DMS153 (cell line): ENCODE data around the gene TSPAN12.
A peak's percentile ranks its signal among the peaks of the same experiment; 100 is the strongest.

Experiments used
- DNase-seq: peaks from one replicate; lab custom pipeline; 2025; lab: John Stamatoyannopoulos, UW

TSPAN12 gene

GRCh38 chr7:120742372-120742771, 115.6 kb downstream of the TSPAN12 start:
- peak; percentile 79 for DNase-seq

DNA sequence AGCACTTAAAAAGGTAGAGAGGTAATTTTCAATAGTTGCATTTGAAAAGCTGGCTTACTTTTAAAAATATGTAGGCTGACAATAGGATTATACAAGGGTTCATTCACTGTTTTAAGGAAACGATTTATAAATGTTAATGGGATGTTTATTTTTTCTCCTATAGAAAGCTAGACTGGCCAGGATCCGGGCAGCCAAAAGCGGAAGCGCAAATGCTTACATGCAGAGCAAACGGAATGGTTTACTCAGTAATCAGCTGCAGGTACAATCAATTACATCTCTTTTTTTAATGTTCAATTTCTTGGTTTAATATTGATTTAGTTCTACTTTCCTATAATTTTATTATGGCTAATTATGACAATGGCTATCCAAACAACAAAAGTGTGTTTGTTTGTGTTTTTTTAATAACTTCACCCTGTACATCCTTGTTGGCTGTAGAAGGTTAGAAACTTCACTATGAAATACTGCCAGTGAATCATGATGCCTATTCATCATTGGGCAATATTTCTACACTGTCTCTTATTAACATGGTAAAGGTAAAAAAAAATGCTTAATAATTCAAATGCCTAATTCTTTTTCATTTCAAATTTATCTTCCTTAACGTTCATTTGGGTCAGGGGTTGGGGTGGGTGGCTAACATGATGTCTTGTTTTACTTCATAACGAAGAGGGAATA, 116.4 kb downstream of the TSPAN12 start:
- DNase-seq: peak; percentile 65

- peak; percentile 33 for DNase-seq
Observed at GRCh38 chr7:120740348-120740747, 117.6 kb downstream of the TSPAN12 start.

DNA sequence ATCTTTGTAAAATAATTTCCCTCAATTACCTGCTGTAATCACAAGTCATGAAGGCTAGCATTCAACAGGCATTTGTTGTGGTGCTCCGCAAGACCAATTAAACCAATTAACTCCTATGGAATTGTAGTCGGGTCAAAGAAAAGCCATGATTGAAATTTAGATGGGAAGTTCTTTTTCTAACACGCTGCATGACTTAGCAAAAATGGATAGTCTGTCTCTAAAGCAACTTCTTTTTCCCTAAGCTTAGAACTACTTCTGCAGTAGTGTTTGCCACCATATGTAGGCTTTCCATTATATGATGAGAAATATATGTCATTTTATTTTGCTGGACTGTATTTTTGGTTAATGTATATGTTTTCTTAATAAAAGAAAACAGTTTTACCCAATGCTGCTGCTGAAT, 119.1 kb downstream of the TSPAN12 start:
- no peak for DNase-seq
